Stimulated activated CD4-positive, alpha-beta T cell treated with anti-CD3 and anti-CD28 coated beads, Interleukin-4, amount 100 ng/mL, for 48 hours (primary cell): ENCODE measurements around the gene QPCTL.
A peak's percentile ranks its signal among the peaks of the same experiment; 100 is the strongest.

ENCODE experiments used
- DNase-seq, 2 donors: peaks; one replicate each; pipeline ENCODE4 v3.0.0-alpha.2; 2020; ENCODE audit warnings: low read depth in 2 of 2

QPCTL gene

DNA sequence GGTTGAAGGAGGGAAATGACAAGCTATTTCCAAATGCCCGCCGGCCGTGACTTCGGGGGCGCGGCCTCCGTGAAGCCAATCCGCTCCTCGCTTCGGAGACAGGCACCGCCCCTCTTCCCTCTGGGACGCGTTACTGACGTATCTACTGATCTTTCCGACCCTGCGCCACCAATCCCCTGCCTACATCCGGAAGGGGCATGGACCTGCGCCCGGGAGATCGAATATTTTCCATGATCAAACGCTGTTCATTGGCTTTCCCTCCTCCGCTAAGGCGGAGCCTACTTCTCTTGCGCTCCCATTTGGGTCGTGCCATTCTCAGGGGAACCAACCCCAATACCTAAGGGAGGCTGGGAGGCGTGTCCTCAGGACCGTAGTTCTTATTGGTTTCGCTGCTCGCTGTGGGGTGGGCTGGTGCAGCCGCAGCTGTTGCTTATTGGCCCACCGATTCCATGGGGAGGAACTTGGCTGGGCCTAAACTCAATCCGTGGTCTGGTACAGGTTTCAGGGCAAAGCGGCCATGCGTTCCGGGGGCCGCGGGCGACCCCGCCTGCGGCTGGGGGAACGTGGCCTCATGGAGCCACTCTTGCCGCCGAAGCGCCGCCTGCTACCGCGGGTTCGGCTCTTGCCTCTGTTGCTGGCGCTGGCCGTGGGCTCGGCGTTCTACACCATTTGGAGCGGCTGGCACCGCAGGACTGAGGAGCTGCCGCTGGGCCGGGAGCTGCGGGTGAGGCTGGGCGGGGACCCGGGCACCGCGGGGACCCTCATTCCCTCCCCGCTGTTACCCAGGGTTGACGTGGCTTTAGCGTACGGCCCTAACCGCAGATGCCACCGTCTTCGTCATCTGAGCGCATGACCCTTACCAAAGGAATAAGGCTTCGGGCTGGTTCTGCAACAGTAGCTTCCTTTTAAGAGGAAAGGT lies at the start of gene QPCTL:
QPCTL (plus strand) TSS at position 480 of the 919 bp plus-strand sequence; CDS start at position 518, 38 bp downstream.
- DNase-seq: peak; percentile 93 to 98

DNA sequence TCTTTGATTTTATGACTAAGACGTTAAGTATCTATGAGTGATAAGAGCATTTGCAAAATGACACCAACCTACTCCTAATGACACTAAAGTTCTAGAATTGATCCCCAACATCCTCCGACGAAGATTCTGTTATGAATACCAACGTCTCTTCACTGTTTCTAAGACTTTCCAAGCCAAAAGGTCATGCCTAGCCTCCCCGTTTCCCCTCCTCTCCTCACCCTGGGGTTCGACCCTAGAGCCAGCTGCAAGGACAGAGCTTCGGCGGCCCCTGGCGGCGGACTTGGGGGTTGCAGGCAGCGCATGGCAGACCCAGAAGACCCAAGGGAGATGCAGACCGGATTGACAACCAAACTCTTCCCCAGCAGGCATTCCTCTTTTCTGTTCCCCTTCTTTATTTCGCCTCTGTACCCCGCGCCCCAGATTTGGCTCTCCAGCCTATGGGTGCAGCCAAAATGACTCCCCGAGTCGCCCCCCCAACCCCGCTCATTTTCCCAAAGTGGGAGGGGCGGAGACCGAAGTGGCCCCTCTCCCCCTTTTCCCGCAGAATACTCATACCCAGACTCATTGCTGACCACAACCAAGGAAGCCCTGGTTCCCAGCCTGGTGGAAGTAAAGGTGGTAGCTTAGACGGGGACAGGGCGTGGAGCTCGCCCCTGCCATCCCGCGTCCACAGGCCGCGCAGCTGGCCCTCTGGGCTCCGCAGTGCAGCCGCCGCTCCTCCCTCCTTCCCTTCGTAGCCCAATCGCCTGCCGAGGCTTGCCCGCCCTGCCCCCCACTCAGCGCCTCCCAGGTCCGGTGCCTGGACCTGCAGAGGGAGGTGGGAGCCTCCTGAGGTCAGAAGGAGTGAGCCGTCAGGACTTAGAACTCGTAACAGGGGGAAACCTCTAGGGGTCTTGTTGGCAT lies 49.2 kb upstream of the QPCTL start:
- DNase-seq: peak; percentile 93 to 95

DNA sequence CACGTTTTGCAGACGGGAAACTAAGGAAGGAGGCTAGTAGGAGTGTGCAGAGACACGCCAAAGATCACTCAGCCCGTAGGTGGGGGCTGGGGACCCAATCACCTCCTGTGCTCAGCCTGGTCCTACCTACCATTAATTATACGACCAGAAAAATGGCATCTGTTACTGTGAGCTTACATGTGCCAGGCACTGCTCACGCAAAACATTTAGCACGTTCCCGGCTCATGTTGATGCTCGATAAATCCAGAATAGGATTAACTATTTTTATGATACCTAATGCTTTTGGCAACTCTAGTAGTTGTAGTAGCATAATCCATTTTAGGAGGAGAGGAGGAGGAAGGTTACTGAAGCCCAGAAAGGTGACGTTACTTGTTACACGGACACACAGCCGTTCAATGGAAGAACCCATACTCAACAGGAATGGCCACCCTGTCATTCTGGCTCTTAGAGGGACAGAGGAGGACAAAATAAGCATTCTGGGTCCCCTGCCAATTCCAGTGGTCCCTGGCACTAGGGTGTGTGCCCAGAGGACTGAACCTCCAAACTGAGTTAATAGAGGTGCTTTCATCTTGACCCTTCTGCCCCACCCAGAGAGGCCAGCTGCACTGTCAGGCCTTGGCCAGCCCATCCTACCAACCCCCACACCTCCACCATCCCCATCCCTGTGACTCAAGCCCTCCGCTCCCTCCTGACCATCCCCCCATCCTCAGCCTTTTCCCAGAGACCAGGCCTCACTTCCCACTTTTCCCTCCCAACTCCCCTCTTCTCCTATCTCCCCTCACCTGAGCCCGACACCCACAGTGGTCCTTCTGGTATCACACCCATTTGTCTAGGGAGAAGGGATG lies 48.3 kb upstream of the QPCTL start:
- no peak for DNase-seq

DNA sequence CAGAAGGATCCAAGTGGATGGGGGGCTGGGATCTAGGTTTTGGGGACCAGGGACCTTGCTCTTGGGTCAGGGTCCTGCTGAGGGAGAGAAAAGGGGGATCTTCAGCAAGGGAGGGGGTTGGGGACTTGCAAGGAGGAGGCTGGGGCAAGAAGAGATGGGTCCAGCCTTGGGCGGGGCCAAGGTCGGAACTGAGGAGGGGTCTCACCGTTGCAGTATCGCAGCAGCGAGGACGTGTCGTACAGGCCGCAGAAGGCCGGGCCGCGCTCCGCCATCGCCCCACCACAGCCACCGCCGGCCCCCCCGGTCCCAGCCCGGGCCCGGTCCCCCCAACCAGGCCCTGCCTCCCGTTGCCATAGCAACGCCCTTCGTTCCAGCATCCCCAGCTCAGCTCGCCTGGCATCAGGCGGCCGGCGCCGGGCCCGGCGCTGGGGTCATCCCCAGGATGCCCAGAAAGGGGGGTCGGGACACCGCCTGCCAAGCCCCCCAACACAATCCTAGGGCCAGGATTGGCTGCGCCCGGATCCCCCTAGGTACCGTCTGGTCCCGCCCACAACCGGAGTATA lies 47.3 kb upstream of the QPCTL start:
- no peak for DNase-seq

DNA sequence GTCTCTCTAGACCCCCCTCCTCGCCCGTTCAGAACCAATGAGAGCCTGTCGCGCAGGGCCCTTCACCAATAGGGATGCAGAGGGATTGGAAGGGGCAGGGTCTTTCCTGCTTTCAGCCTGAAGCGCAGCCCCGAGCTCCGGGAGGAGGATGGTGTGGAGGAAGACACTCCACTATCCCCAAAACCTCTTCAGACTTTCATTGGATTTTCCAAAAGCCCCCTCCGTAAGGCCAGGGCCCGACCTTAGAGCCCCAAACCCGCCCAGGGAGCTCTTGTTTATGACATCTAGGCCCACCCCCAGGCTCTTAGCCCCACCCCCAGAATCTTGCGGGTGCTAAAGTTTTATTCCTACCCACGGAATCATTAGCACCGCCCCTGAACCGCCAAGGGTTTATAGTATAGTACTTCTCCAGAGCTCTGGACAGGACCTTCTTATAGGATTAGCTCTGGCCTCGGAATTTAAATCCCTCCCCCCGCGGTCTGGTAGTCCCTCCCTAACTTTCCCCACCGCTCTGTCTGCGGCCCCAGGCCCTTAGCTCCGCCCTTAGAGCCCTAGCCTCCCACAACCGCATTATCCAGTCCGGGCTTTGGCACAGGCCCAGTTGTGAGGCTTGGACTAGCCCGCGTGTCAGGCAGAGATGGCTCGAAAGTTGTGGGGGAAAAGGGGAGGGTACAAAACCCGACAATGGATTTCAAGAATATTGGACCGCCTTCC lies 46.7 kb upstream of the QPCTL start:
- DNase-seq: peak; percentile 74 to 79

DNA sequence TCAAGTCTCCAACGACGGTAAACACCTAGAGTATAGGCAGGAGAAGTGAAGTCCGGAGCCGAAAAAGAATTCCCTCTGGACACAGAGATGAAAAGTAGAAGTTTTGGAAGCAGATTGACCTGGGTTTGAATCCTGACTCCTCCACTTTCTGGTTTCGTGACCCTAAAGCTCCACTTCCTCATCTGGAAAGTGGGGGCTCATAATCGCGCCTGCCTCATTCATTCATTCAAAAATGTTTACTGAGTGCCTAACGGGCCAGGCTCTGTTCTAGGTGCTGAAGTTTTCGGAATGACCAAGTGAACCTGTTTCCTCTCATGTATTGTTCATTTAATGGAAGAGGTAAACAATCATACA lies 46.1 kb upstream of the QPCTL start:
- no peak for DNase-seq

DNA sequence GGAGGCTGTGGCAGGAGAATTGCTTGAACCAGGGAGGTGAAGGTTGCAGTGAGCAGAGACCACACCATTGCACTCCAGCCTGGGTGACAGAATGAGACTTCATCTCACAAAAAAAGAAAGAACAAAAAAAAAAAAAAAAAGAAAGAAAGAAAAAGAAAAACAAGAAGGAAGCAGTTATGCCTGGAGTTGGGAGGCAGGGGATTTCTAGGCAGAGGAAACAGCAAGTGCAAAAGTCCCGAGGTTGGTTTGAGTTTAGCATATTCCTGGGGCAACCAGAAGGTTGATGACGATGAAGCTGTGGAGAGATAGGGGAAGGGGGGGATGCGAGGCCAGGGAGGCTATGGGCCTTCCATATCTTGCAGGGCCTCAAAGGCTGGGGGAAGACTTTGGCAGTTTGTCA lies 41.7 kb upstream of the QPCTL start:
- DNase-seq: no peak

DNA sequence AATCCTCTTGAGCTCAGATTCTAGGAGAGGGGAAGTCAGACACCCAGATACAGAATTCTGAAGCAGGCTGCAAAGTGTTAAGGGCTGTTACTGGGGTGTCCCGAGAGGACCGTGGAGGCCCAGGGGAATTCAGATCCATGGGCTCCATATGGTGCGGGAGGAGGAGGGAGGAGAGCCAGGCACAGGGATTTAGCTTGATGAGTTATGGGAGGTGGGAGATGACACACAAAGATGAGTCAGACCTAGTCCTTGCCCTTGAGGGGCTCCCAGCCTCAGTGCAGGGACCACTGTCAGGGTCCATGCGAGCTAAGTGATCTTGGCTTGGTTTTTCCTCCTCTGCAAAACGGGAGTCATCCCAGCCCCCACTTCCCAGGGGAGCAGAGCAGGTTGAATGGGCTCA lies 38.8 kb upstream of the QPCTL start:
- no peak for DNase-seq

DNA sequence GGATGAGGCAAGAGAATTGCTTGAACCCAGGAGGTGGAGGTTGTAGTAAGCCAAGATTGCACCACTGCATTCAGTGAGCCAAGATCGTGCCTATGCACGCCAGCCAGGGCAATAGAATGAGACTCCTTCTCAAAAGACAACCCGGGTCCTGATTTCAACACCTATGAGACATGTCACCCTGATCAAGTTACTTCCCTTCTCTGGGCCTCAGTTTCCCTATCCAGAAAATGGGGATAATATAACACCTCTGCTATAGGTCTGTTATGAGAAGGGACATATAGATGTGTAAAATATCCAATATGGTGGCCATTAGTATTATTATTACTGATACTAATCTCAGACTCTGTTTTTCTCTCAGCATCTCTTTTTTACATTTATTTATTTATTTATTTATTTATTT lies 37.4 kb upstream of the QPCTL start:
- DNase-seq: no peak

DNA sequence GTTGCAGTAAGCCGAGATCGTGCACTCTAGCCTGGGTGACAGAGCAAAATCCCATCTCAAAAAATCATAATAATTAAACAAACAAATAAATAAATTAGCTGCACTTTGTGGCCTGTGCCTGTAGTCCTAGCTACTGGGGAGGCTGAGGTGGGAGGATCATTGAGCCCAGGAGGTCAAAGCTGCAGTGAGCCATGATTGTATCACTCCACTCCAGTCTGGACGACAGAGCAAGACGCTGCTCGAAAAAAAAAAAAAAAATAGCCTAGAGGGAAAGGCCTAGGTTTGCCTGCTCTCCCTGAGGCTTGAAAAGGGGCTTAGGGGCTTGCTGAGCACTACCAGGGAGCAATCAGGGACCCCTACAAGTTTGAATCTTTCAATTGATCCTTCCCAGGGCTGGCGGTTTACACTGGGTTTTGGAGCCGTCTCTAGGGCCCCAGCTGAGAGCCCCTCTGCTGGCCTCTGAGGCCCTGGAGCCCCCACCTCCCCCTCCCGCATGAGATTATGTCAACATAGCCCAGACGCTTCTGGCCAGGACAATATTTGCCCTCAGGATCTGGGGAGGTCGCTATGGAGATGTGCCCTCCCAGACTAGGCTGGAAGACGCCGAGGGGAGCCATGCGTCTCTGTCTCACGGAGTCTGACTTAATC lies 34.8 kb upstream of the QPCTL start:
- DNase-seq: no peak

DNA sequence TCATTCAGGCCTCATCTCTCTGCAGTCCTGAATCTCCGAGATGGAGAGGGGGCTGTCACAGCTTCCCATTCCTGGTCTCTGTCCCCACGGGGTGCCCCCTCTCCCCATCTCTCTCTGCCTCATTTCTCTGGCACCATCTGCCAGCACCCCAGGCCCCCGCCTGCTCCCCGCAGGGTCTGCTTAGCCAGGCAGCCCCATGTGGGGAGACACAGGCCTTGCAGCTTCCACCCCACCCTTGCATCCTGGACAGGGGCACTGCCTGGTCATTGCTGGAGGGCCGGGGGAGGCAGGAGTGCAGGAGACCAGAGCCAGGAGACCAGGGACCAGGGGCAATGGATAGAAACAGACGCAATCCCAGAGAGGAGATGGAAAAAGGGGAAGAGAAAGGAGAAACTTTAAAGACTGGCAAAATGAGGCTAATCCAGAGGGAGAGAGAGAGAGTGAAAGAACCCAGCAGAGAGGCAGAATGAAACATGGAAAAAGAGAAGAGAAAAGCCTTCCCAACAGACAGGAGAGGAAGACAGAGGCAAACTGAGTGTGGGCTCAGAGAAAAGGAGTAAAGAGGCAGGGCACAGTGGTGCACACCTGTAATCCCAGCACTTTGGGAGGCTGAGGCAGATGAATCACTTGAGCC lies 33.3 kb upstream of the QPCTL start:
- no peak for DNase-seq

DNA sequence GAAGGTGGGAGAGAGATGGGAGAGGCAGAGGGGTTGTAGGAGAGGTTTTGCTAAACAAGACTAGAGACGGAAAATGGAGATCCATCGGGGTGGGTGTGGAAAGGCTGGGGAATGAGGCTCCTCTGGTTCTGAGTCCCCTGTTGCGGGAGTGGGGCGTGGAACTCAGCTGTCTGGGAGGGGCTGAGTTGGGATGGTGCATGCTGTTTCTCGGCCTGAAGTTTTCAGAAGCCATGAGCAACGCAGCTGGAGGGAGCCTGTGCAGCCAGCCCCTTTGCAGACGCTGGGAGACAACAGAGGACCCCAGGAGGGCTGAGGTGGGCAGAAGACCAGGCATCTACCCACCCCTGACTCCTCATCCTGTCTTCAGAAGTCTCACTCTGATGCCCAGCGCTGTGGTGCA lies 31.8 kb upstream of the QPCTL start:
- DNase-seq: no peak

DNA sequence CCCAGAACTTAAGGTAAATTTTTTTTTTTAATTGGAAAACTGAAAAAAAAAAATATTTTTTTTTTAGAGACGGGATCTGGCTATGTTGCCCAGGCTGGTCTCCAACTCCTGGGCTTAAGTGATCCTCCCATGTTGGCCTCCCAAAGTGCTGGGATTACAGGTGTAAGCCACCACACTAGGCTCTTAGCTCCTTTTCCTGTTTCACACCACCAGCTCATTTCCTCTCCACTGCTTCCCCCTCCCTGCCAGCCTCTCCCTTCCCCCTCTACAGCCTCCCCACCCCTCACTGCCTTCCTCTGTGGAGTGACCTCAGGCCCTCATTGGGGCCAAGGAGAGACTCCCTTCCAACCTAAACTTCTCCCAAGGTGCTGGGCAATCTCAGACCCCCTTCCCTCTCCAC lies 28.7 kb upstream of the QPCTL start:
- no peak for DNase-seq

DNA sequence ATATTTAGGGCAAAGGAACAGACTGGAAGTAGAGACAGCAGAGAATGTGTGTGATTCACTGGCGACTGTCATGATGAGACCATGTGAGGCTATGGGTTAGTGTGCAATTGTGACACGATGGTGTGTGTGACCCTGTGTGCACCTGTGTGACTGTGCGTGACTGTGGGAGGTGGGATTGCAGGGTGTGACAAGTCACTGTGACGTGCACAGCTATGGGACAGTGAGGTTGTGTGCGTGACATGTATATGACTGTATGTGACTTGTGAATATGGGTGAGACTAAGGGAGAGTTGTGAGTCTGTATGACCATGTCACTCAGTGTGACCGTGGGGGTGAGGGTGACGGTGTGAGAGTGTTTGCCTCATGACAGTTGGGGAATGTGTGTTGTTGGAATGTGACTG lies 27.9 kb upstream of the QPCTL start:
- DNase-seq: no peak

DNA sequence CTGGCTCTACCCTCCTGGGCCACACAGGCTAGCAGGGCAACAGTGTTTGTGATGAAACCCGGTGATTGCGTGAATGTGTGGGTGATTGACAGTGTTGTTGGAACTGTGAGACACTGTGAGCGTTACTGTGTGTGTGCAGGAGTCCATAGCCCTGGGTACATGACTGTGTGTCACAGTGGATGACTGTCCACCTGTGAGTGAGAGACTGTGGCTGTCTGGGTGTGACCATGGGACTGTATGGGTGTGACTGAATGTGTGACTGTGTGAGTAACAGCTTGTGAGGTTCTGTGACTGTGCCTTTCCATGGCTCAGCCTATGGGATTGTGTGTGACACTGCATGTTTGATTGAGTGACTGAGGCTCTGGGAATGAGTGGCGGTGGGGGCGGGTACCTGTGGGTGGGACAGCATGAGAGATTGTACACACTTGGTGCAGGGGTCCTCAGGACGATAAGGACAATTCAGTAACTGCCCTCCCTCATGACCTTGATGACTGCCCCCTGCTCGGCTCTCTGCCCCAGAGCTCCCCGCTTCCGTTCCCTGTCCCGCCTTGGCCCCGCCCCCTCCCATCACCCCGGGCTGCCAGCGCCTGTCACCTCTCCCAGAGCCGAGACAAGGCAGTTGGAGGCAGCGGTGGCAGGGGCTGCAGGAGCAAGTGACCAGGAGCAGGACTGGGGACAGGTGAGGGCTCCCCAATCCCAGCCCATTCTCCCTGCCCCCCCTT lies 24.7 kb upstream of the QPCTL start, which contains the start of gene GIPR:
GIPR (plus strand) TSS at position 602 of the 722 bp plus-strand sequence. CDS start 1,300 bp downstream, outside the sequence.
- DNase-seq: peak; percentile 66 to 74

DNA sequence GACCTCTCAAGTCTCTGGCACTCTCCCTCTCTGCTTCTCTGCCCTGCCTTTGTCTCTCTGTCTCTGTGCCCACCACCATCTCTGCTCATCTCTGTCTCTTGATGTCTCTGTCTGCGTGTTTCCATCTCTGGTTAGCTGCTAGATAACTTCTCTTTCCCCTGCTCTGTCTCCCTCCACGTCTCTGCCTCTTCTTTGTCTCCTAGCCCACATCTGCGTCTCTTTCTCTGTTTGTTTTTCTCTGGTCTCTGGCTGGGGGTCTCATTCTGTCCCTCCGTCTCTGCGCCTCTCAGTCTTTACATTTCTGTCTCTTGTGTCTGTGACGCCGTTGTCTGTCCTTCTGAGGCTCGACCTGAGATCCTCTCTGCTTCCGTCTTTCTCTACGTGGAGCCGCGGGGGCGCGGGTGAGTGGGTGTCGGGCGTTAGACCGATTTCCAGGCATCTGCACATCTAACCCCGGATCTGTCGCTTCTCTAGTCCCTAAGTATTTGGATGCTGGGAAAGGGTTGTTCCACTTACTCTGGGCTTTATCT lies 24.1 kb upstream of the QPCTL start:
- DNase-seq: peak in 1 of 2 donors; percentile 17

DNA sequence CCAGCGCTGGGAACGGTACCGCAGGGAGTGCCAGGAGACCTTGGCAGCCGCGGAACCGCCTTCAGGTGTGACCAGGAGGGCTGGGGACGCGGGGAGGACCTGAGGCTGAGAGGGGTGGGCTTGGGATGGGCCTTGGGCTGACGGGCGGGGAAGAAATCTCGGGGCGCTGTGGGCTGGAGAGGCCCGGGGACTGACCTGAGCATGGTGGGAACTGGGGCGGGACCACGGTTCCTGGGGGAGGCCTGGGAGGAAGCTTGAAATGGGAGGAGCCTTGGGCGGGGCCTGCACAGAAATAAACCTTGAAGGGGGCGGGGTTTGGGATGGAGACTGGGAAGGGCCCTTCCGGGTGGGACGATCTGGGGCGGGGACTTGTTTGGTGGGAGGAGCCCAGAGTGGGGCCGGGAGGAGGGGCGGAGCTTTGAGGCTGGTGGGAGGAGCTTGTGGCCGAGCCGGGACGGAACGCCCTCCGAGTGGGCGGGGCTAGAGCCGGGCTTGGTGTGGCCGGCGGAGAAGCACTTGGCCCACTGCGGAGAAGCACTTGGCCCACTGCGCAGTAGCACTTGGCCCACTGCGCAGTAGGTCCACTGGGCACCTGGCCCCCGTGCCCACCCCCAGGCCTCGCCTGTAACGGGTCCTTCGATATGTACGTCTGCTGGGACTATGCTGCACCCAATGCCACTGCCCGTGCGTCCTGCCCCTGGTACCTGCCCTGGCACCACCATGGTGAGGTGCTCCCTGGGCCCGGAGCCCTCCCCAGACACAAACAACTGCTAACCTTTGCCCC lies 21.6 kb upstream of the QPCTL start:
- DNase-seq: peak; percentile 60 to 81

DNA sequence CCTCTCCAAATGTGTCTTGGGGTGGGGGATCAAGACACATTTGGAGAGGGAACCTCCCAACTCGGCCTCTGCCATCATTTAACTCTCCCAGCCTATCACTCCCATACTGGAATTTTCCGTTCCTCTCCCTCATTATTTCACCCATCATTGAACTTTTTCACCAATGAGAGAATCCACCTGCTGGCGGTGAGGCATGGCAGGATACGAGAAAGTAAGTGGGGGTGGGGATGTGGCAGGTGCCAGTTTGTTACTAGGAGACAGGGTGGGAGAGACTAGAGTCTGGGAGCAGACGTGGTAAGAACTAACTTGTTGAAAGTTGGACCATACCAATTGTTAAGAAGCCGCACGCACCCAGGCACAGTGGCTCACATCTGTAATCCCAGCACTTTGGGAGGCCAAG lies 17.5 kb upstream of the QPCTL start:
- DNase-seq: no peak
